ENCODE results near the gene HINT3. TPM values are rescaled to one million over a fixed set of nuclear protein-coding genes. Genes with fewer than 3 reads are reported as not detected.

HINT3 gene
- total RNA-seq, 2 donors from 2014 or later = 13.0 to 16.4 TPM

DNA sequence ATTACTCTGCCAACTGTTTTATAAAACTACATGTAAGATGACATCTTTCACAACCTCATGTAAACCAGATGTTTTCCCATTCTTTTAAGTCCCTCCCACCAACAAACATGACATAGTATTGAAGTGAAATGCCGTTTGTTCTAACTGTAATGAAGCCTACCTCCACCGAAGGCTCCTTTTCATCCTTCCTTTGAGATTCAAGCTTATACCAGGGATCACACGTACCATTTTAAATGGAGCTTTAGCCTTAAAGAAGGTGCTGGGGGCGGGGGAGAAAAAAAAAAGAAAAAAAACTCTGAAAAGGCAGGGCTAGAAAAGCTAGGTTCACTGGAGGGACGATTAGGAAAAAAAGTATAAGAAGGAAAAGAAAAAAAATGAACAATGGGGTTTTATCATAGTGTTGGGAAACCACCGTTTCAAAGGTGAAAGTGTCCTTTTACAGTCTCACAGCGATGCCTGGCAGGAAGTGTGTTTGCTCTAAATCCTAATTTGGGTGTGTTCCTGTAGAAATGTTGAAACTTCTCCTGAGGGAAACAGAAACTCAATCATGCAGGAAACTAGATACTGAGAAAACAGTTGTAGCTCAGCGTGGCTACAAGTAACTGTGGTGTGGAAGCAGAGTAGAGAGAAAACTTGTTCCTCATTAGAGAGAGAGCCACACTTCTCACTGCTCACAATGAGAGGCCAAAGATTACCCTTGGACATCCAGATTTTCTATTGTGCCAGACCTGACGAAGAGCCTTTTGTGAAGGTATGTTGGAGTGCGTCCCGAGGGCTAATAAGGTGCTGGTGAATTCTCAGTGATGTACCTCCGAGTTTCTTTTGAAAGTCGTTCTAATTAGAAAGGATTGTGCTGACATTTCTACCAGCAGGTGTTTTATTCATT is 37.6 kb upstream of the HINT3 start:
- H3K4me3 ChIP-seq (ENCODE audit: low read length) = no peak overlapping the region
- no peak for DNase-seq
- no peak overlapping the region for H3K4me3 Mint-ChIP-seq

GRCh38 chr6:125919618-125920017 is 37.0 kb upstream of the HINT3 start:
- Mint-ChIP-seq H3K27me3 (ENCODE audit: insufficient read depth) (no peaks in the 10 kb centered on the region), H3K36me3 (ENCODE audit: low read depth) (peaks cover 3% of the 10 kb centered on the region), H3K9me3 (no peaks in the 10 kb centered on the region), H3K4me1 (peaks cover 20% of the 10 kb centered on the region), H3K4me3 (no peak overlapping the region), H3K27ac (no peak overlapping the region)
- Histone ChIP-seq H3K36me3 (ENCODE audit: control insufficient read depth, insufficient read depth, low read length) (peaks cover 28% of the 10 kb centered on the region), H3K9me3 (ENCODE audit: control insufficient read depth, low read length) (no peaks in the 10 kb centered on the region), H3K27ac (ENCODE audit: low read depth, low read length) (no peak overlapping the region), H3K9ac (ENCODE audit: extremely low read depth, low read length, poor library complexity, severe bottlenecking) (no peak overlapping the region), H3K4me3 (ENCODE audit: low read length) (no peak overlapping the region), H3K27me3 (ENCODE audit: control insufficient read depth, insufficient read depth, low read length, poor library complexity, severe bottlenecking) (no peaks in the 10 kb centered on the region), H3K4me1 (ENCODE audit: control insufficient read depth, insufficient read depth, low read length) (peaks cover 11% of the 10 kb centered on the region)
- 85 to 92% methylated on average over 3 of the region's 3 CpGs for WGBS, 2 experiments (ENCODE audit: insufficient coverage in 1 of 2, insufficient read length in 1 of 2)
- TF ChIP-seq CTCF (conservative IDR thresholded peaks at IDR 0.05) = no peak
- DNase-seq = no peak

More for the DNA sequence above, 37.6 kb upstream of the HINT3 start:
- Mint-ChIP-seq H3K36me3 (ENCODE audit: low read depth) (peaks cover 3% of the 10 kb centered on the region), H3K27me3 (ENCODE audit: insufficient read depth) (no peaks in the 10 kb centered on the region), H3K4me1 (peaks cover 20% of the 10 kb centered on the region), H3K27ac (no peak overlapping the region), H3K9me3 (no peaks in the 10 kb centered on the region)
- Histone ChIP-seq H3K27ac (ENCODE audit: low read depth, low read length) (no peak overlapping the region), H3K4me1 (ENCODE audit: control insufficient read depth, insufficient read depth, low read length) (peaks cover 11% of the 10 kb centered on the region), H3K9me3 (ENCODE audit: control insufficient read depth, low read length) (no peaks in the 10 kb centered on the region), H3K36me3 (ENCODE audit: control insufficient read depth, insufficient read depth, low read length) (peaks cover 25% of the 10 kb centered on the region), H3K27me3 (ENCODE audit: control insufficient read depth, insufficient read depth, low read length, poor library complexity, severe bottlenecking) (no peaks in the 10 kb centered on the region), H3K9ac (ENCODE audit: extremely low read depth, low read length, poor library complexity, severe bottlenecking) (no peak overlapping the region)
- WGBS, 2 experiments (ENCODE audit: insufficient coverage in 1 of 2, insufficient read length in 1 of 2) = 80 to 87% methylated on average over 7 to 13 of the region's 13 CpGs
- TF ChIP-seq CTCF (conservative IDR thresholded peaks at IDR 0.05) = no peak

GRCh38 chr6:125922322-125922860 is 34.2 kb upstream of the HINT3 start:
- 92 to 100% methylated on average over 6 to 8 of the region's 8 CpGs for WGBS, 2 experiments (ENCODE audit: insufficient coverage in 1 of 2, insufficient read length in 1 of 2)
- no peaks in the 10 kb centered on the region for H3K27me3 Mint-ChIP-seq (ENCODE audit: insufficient read depth)
- Histone ChIP-seq H3K4me1 (ENCODE audit: control insufficient read depth, insufficient read depth, low read length) (peaks cover 11% of the 10 kb centered on the region), H3K4me3 (ENCODE audit: low read length) (no peak overlapping the region), H3K9ac (ENCODE audit: extremely low read depth, low read length, poor library complexity, severe bottlenecking) (no peak overlapping the region), H3K36me3 (ENCODE audit: control insufficient read depth, insufficient read depth, low read length) (peaks cover 28% of the 10 kb centered on the region), H3K9me3 (ENCODE audit: control insufficient read depth, low read length) (no peaks in the 10 kb centered on the region), H3K27ac (ENCODE audit: low read depth, low read length) (no peak overlapping the region), H3K27me3 (ENCODE audit: control insufficient read depth, insufficient read depth, low read length, poor library complexity, severe bottlenecking) (no peaks in the 10 kb centered on the region)
- peaks cover 3% of the 10 kb centered on the region for H3K36me3 Mint-ChIP-seq (ENCODE audit: low read depth)
- H3K4me1 Mint-ChIP-seq = peaks cover 20% of the 10 kb centered on the region
- no peak overlapping the region for H3K27ac Mint-ChIP-seq
- no peak for DNase-seq
- no peaks in the 10 kb centered on the region for H3K9me3 Mint-ChIP-seq
- H3K4me3 Mint-ChIP-seq = no peak overlapping the region
- no peak for TF ChIP-seq CTCF (conservative IDR thresholded peaks at IDR 0.05)

Data from endodermal cell (in vitro differentiated cells).